T-helper 1 cell treated with Interleukin-12 subunit alpha and Interleukin-12 subunit beta and Interleukin-4 antibody, amounts not matched to agents 30 ng/mL and 1 ng/mL, for 36 hours (primary cell): Measurements from ENCODE around the gene SLC12A3. TPM values are rescaled to one million over a fixed set of nuclear protein-coding genes. Genes with fewer than 3 reads are reported as not detected.

Experiments
- intact Hi-C: fragments of 100-400 bp; cut with micrococcal nuclease; formaldehyde crosslinking; loops from one replicate; pipeline ENCODE4 v1.15.1; 2024
- total RNA-seq: library from RNA; stranded (reverse); gene quantifications from 2 replicates; pipeline ENCODE4 v1.2.3, GENCODE V29; 2022

The SLC12A3 gene
- total RNA-seq, 1 donor from 2014 or later = not detected

DNA sequence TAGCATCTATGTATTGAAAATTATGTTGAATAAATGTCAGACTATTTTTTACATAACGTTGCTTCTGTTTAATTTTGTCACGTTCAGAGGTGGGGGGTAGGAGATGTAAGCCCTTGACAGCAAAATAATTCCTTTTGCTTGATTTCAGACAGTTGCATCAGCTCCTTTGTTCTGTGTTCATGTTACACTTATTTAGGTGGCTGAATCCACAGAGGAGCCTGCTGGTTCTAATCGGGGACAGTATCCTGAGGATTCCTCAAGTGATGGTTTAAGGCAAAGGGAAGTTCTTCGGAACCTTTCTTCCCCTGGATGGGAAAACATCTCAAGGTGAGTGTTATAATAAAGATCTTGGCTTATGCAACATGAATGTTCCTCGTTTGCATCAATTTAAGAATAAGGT is 71.5 kb downstream of the SLC12A3 start:
- intact Hi-C loops = loop anchor here (10.0 kb wide), 2 partner anchors 308 to 668 kb away; partner anchors contain the start of gene ARL2BP

DNA sequence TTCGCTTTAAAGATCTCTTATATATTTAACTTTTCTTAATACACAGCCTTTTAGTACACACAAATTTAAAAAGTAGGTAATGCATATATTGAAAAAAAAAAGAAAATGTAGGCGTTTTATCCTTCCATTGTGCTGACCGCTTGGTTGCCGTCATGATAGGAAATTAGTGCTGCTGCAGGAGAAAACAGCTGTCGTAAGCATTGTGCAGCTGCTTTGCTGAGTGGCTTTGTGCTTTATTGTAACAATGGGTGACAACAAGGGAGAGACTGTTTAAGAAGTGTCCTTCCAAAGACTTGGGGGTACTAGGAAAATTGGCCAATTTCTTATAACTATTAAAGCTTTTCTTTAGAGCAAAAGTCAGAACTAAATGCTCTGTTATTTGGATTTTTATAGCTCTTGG is 71.9 kb downstream of the SLC12A3 start:
- intact Hi-C loops = loop anchor here (10.0 kb wide), 2 partner anchors 308 to 668 kb away; partner anchors contain the start of gene ARL2BP

DNA sequence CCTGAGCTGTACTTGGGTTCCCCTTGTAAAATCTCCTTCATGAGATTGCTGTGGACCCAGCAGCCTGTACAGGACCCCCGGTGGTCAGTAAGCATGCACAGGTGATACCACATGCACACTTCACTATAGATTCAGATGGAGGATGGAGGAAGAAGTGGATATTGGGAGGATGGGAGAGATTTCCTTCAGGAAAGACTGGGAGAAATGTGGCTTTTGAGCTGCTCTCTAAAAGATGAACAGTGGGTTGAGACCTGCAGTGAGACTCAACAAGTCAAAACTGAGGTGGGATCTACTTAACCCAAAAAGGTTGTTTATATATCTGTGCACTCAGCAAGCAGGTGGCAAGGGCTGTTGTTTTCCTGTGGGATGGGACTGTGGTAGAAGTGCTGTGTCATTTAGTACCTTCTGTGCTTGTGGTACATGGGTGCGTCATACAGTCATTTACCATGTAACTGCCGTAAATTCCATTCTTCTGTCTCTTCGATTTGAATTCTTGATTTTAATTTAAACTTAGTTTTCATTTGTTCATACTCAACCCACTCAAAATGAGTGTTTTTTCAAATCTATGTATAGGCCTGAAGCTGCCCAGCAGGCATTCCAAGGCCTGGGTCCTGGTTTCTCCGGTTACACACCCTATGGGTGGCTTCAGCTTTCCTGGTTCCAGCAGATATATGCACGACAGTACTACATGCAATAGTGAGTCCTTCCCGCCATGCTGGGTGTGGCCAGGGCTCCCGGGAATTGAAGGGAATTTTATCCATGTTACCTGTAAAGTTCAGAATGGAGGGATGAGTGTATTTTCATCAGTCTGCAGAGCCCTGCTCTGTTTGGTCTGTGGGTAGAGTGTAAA is 73.9 kb downstream of the SLC12A3 start:
- intact Hi-C loops = loop anchor here (2.0 to 10.0 kb wide), 4 partner anchors 26 to 666 kb away; partner anchors contain the start of gene ARL2BP

DNA sequence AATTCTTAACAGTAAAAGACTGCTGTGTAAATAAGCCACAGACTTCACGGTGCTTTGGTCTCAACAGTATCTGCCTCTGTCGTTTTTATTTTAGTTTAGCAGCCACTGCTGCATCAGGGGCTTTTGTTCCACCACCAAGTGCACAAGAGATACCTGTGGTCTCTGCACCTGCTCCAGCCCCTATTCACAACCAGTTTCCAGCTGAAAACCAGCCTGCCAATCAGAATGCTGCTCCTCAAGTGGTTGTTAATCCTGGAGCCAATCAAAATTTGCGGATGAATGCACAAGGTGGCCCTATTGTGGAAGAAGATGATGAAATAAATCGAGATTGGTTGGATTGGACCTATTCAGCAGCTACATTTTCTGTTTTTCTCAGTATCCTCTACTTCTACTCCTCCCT is 74.8 kb downstream of the SLC12A3 start:
- intact Hi-C loops = loop anchor here (2.0 to 10.0 kb wide), 4 partner anchors 25 to 665 kb away; partner anchors contain the start of gene ARL2BP

DNA sequence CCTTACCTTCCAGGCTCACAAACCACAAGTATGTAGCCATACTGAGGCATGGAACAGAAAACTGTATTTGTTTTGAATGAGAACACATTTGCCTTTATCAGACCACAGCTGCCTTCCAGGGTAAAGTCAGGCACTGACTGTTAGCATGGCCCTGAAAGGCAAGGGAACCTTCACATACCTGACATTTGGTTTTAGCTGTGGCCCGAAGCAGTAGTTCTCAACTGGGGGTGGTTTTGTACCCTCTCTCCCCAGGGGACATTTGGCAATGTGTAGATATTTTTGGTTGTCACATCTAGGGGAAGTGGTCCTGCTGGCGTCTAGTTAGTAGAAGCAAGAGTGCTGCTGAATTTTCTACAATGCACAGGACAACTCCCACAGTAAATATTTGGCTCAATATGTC is 76.1 kb downstream of the SLC12A3 start:
- intact Hi-C loops = no loop called here

DNA sequence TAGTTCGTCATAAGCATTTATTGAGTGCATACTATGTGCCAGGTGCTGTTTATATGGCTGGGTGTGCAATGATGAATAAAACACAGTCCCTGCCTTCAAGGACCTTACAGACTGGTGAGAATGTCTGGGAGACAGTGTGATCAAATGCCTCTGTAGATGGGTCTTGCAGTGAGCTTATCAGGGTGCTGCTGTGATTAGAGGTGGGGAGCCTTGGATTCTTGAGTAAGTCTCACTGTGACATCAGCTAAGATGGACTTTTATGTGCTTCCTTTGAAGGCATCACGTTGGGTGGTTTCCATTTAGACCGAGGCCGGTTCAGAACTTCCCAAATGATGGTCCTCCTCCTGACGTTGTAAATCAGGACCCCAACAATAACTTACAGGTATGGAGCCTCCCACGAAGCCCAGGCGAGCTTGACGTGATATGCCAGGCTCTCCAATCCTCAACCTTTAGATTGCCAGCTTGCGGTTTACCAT is 76.9 kb downstream of the SLC12A3 start:
- intact Hi-C loops = no loop called here

DNA sequence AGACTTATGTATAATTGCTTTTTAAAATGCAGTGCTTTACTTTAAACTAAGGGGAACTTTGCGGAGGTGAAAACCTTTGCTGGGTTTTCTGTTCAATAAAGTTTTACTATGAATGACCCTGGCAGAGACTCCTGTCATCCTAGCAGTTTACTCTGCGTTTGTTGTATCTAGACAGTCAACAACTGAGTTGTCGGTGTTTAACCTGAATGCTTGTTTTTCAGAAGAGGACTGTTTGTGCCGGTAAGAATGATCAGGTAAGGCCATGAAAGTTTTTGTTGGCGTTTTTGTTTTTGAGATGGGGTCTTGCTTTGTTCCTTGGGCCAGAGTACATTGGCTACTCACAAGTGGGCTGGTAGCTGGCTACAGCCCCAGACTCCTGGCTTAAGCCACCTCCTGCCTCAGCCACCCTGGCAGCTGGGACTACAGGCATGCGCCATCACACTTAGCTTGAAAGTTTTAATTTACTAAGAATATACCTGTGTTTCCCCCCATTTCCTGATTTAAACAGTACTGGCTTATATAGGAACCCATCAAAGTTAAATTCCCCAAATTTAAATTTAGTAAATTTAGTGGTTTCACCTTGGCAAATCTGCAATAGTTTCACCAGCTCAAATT is 78.9 kb downstream of the SLC12A3 start:
- intact Hi-C loops = no loop called here

DNA sequence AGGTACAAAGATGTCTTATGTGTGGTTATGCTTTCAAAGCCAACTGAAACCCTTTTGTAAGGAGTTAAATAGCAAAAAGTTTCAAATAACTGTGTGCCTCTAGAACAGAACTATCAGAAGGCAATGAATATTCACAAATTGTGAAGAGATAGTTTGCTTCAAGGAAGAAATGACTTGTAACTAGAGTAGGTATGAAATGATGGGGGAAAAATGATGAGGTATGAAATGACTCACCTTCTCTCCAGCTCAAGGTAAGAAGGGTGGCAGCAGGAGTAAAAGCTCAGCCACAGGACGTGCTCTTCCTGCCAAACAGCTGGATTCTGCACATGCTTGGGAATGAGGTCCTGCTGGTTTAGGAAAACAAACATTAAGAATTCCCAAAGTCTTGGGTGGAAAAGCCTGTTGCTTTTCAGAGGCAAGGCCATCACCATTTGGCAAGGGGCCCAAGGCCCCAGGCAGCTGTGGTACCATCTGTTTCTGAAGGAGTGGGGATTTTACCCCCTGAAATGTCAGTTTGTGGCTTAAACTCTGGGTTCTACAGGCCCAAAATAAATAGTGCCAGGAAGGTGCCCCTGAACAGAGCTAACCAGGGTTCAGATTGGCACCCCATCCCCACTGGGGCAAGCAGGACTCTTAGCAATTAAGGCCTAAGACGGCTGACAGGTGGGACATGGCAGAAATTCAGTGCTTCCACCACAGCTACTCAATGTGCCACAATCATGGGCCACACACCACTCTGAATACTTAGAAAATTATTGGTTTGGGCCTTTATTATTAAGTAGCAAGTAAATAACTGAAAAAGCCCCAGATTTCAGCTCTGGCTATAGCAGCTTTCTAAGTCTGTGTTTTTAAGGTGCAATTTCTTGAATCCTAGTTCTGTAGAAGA is 80.2 kb downstream of the SLC12A3 start:
- intact Hi-C loops = no loop called here

DNA sequence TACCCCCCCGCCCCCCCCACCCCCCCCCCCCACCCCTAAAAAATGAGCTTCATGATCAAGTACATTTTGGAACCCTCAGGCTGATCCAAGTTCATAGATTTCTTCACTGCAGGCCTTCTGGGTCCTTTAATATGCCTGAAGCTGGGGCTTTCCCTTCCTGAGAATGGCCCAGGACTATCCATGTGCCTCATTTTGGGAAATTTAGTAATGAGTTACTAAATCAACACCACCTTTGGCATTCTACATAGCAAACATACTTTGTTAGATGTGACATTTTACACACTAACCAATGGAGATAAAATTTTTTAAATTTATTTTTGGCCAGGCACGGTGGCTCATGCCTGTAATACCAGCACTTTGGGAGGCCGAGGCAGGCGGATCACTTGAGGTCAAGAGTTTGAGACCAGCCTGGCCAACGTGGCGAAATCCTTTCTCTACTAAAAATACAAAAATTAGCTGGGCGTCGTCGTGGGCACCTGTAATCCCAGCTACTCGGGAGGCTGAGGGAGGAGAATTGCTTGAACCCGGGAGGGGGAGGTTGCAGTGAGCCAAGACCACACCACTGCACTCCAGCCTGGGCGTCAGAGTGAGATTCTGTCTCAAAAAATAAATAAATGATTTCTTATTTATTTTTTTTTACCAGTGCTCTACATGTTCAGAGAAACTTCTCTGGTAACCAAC is 81.0 kb downstream of the SLC12A3 start:
- intact Hi-C loops = no loop called here

DNA sequence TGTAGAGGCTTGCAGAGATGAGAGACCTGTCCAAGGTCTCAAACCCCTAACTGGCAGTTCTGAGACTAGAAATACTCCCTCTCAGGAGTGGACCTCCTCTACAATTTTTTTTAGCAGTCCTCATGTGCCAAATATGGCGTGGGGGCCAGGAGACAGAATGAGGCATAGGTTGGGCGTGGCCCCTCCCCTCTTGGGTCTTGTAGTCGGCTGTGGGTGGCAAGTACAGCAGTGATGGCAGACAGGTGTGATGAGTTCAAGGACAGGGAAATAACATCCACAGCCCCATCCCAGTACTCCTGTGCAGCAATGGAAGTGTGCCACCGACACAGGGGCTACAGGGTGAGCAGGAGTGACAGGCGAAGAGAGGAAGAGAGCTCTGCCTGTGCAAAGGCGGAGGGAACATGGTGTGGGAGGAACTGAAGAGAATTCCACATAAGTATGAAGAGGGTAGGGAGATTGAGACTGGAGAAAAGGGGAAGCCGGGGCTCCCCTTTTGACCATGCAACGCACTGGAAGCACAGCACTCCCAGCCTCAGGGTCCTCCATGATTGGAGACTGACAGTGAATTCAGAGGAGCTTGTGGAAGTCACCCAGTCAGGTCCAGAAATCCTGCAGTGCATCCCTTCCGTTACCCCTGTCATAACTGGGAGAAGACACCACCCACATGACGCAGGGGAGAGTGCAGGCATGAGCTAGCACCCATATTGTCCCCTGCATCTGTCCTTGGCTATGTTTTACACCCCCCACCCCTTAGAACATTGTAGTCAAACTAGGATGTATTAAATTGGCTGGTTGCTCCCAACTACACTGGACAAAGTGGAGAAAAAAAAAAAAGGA is 82.0 kb downstream of the SLC12A3 start:
- intact Hi-C loops = no loop called here

DNA sequence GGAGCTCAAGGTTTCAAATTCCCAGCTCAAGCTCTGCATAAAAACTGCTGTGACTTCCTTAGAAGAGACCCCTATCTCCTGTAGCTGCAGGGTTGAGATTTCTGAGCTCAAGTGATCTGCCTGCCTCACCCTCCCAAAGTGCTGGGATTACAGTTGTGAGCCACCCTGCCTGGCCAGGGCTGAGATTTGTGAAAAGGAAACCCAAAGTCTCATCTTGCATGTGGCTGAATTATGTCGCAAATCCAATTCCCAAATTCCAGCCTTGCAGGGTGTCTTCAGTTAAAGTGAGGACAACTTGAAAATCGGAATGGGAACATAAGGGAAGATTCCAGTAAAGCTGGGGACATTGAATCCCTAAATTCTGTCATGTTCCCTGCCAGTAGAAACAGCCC is 82.6 kb downstream of the SLC12A3 start:
- intact Hi-C loops = no loop called here

DNA sequence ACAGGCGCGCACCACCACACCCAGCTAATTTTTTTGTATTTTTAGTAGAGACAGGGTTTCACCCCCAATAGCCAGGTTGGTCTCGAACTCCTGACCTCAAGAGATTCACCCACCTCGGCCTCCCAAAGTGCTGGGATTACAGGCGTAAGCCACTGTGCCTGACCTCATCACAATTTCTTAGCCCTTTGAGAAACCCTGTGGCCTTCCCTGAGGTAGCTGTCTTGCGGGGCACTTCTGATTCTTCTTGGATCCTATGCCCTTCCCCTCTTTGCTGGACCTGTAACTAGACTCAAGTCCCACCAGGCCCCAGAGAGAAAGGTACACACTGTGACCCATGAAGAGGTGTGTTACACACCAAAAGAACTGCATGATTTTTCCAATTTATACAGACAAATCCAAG is 83.2 kb downstream of the SLC12A3 start:
- intact Hi-C loops = no loop called here

DNA sequence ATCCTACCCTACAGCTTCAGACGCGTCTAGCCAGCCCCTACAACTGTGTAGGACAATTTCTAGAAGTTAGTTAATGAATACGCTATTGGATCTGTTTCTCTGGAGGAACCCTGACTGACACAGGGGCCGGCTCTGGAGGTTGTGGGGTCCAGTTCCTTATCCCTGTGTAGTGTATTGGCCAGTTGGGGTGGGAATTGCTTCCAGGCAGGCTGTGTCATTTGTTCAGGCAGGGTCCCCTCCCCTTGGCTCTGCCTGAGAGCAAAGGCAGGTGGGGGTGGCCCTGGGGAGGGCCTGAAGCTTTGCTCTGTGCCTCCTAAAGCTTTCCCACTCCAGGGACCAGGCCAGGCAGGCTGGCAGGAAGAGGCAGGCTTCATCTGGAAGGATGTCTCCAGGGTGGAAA is 85.0 kb downstream of the SLC12A3 start:
- intact Hi-C loops = no loop called here

DNA sequence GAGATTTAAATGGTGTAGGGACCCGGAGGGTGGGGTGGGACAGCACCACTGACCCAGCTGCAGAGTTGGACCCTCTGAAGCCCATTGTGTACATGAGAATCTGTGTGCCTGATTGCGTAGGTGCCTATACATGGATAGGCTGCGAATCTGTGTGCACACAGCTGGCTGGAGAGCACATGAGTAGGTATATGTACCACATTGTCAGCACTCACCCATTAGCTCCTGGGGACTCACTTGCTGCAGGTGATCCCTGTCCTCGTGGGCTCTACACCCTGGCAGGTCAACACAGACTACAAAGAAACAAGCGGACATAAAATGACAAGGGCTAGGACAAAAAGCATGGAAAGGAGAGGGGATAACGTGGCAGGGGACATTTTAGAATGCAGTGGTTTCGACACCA is 85.4 kb downstream of the SLC12A3 start:
- intact Hi-C loops = no loop called here

DNA sequence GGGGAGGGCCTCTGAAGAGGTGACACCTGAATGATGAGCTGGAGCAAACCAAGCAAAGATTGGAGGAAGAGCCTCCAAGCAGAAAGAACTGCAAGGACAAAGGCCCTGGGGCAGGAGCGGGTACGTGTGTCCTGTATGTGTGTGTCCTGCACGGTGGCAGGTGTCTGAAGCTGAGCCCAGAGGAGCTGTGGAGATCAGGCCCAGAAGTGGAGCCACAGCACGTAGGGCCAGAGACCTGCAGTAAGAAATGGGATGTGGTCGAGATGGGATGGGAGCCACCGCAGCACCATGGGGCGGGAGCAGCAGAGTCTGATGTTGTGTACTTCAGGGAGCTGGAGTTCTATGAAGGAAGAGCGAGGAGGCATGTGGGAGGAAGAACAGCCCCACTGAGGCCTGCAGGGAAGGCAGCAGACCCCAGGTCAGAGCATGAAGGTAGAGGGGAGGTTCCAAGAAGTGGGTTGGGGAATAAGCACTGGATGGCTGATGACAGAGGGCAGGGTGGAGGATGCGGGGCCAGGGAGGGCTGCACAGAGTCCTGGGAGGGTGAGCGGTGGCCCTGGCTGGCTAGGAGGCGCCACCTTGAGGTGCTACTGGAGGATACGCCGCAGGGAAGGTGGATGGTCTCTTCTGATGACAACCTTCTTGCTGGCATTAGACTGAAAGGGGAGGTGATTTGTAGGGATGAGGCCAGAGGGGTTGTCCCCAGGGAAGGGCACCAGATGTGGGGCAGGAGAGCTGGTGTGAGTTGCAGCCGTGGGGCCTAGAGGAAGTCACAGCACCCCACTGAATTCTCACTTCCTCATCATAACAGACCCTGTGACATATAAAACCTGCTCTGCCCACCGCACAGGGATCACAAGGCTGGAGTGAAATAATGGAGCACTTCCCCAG is 86.1 kb downstream of the SLC12A3 start:
- intact Hi-C loops = loop anchor here (1.0 kb wide), 2 partner anchors 84 to 158 kb away; no protein-coding TSS in a partner anchor

DNA sequence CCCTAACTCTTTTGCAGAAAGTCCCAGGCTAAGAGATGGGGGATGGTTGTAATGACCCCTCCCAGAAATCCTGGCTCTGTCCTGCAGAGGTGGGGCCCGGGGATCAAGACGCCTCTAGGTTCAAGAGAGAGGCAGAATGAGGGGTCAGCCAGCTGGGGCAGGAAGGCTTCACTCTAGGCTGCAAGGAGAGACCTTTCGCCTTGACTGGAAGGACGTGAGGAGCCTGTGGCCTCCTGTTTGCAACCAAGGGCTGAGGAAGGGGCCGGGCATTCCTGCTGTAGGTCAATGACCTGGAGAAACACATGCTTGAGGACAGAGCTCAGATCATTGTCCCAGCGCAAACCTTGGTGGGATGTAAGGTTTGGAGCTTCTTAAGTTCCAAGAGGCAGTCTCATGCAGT is 88.0 kb downstream of the SLC12A3 start:
- intact Hi-C loops = no loop called here

DNA sequence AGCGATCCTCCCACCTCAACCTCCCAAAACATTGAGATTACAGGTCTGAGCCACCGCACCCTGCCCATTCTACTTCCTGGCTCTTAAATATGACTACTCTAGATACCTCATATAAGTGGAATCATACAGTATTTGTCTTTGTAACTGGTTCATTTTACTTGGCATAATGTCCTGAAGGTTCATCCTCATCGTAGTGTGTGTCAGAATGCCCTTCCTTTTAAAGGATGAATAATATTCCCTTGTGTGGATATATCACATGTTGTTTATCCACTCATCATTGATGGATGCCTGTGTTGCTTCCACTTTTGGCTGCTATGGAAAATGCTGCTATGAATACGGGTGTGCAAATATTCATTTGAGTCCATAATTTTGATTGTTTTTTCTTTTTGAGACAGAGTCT is 91.1 kb downstream of the SLC12A3 start:
- intact Hi-C loops = no loop called here

DNA sequence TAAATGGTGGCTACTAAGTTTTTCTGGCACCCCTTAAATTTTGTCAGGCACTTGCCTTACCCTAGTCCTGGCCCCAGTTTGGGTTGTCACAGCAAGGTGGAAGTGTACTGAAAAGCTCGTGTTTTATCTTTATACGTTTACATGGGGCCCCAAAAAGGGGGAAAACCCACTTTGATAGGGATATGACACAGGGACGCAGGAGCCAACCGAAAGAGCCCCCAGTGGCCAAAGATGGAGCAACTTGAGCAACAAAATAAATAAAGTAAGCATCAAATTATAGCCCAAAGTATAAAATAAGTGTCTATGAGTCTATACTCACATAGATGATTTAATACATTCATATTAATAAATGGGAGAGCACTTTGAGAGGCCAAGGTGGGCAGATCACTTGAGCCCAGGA is 91.7 kb downstream of the SLC12A3 start:
- intact Hi-C loops = no loop called here
